ENCODE data around the gene CYP27B1.

CYP27B1 gene, protein sequence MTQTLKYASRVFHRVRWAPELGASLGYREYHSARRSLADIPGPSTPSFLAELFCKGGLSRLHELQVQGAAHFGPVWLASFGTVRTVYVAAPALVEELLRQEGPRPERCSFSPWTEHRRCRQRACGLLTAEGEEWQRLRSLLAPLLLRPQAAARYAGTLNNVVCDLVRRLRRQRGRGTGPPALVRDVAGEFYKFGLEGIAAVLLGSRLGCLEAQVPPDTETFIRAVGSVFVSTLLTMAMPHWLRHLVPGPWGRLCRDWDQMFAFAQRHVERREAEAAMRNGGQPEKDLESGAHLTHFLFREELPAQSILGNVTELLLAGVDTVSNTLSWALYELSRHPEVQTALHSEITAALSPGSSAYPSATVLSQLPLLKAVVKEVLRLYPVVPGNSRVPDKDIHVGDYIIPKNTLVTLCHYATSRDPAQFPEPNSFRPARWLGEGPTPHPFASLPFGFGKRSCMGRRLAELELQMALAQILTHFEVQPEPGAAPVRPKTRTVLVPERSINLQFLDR

DNA sequence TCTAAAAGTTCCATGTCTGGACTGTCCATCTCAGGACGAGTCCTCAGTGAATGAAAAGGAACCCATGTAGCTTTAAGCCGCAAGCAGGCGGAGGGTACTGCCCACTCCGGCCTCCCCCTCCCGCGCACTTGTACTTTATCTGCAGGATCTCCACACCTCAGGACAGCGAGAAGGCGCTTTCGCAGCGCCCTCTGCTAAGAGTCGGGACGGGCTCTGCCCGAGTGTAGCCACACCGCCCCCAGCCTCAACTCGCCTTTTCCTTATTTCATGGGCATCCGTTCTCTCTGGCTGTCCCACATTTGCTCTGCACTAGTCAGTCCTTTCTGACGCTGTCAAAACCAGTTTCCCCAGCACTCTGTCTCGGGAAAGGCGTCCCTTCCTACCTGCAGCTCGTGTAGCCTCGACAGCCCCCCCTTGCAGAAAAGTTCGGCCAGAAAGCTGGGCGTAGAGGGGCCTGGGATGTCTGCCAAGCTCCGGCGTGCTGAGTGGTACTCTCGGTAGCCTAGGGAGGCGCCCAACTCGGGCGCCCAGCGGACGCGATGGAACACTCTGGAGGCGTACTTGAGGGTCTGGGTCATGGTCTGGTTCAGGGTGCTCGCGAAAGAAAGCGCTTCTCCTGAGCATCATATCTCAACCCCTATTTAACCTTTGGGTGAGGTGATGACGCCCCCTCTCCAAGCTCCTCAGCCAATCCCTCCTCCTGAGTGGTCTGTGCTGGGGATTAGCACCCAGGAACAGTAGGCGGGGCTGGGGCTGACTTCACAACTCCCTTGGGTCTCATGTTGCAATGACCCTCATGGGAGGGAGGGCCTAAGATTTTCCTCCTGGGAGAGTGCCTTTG, at the start of gene CYP27B1:
CYP27B1 (minus strand) TSS at position 615 of the 841 bp plus-strand sequence; CDS start at position 578, 37 bp downstream.
- DNase-seq (ENCODE audit: low read depth): no peak

DNA sequence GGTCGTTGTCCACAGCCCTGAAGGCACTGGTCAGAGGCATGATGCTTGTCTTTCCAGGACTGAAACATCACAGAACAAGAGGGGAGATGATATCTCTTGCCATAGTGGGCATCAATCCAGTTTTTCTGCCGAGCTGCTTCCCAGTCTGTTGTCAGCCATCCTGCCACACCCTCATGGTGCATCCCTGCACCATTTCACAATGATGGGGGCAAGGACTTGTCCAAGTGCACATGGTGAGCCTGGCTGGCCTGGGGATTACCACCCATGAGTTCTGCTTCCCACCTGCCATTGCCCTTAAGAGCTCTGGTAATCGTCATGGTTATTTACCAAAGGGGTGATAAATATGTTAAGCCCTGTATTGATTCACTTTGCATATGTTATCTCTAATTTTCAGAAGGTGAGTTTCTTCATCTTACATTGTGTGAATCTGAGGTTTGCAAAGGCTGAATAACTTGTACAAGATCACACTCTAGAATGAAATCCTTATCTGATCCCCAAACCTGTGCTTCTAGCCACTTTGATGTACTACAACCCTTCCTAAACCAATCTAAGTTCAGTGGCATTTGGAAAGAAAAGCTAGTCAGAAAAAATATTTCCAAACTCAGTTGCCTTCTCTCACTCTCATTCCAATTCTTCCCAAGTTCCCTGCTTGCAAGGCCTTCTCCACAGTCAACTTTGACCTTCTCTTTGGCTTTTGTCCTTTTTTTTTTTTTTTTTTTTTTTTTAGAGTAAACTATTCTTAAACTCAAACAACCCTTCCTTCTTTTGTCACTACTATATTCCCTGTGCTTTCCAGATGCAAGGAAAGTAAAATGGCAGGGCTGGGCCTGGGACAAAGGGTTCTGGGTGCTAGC, 49.4 kb upstream of the CYP27B1 start:
- DNase-seq (ENCODE audit: low read depth): no peak

DNA sequence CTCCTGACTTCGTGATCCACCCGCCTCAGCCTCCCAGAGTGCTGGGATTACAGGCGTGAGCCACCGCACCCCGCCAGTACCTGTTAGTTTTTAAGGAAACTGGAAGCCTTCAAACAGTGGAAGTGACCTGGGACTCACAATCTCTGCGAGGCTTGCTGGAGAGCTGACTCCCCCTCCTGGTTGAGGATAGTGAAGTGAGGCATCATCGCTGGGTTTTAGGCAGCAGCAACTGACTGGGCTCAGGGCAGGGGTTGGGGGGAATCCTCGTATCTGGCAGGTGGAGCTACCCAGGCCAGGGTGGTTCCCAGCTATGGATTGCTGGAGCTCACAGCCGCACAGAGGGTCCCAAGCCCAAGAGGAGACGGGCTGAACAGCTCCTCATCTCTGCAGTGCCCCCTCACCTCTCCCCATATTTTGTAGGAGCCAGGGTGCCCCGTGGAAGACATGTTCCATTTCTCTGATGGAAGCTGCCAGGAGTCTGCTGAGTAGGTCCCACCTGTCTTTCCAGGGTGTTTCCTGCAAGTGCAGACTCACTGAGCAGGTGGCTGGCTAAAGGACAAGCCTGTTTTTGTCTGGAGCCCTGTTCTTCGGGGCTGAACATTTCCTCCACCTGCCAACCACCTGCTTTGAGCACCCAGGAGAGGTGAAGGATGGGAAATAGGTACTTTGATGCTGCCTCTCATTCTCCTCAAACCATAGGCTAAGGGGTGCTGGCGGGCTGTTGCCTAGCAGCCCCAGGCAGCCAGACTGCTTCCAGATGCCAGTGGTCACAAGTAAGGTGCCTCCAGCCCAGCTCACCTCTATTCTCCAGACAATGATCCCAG, 48.5 kb upstream of the CYP27B1 start:
- peak; percentile 13 for DNase-seq (ENCODE audit: low read depth)

DNA sequence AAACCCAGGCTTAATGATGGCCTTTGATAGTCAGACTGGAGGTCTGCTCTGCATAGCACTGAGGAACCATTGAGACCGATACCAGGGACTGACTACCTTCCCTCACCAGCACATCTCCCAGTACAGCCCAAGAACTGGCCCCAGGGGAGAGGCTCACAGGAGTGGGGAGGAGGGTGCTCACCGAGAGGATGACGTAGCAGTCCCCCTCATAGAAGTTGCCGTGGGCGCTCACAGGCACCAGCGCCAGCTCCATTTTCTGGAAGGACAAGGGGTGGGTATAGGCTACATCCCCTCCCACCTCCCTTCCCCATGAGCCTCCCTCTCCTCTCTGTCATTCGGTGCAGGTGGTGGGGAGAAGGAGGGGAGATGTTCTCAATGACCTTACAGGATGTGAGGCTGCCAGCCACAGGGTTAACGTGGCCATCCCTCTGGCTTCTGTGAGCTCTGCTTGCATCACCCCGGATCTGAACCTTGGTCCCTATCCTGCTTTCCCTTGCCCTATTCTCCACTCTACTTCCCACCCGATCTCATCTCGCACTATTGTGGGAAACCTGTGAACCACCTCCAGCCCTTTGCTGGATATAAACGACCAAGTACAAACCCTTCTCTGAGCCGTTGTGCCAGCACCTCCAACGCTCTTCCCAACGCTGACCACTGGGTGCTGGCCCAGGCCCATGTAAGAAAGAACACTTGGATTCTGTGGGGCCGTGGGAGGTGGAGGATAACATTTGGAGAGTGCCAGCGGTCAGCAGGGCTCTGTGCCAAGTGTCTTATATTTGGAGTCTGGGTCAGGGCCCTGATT, 47.3 kb upstream of the CYP27B1 start:
- DNase-seq (ENCODE audit: low read depth): no peak

DNA sequence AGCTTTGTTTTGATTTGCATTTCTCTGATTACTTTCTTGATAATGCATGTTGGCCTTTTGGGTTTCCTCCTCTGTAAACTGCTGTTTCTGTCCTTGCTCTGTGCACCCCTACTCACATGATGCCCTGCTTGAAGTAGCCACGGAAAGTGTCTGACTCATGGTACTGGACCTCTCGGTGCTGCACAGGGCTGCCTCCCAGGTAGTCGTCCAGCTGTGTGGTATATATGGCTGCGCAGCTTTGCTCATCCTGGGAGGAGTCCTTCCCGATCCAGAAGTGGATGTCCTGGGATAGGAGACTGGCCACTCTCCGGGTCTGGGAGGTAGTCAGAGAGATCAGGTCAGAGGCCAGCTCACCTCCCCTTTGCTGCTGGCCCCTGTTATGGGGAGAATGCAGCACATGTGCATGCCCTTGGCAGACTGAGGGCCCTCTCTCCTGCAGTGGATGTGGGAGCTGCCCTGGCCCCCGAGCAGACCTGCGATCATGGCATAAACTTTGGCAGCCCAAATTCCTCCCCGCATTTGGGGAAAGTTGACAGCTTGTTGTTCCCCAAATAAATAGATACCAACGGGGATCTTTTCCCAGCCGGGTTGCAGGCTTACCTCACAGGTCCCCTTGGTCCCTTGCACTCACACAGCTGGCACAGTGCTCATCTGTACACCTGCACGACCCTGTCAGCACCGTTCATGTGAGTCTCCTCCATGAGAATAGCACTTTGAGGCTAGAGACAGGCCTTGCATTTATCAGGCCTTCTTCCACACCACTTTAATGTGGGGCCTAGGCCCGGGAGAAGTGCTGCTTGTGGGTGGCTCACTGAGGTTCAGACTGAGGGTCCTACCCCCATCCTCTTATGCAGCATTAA, 46.5 kb upstream of the CYP27B1 start:
- no peak for DNase-seq (ENCODE audit: low read depth)

DNA sequence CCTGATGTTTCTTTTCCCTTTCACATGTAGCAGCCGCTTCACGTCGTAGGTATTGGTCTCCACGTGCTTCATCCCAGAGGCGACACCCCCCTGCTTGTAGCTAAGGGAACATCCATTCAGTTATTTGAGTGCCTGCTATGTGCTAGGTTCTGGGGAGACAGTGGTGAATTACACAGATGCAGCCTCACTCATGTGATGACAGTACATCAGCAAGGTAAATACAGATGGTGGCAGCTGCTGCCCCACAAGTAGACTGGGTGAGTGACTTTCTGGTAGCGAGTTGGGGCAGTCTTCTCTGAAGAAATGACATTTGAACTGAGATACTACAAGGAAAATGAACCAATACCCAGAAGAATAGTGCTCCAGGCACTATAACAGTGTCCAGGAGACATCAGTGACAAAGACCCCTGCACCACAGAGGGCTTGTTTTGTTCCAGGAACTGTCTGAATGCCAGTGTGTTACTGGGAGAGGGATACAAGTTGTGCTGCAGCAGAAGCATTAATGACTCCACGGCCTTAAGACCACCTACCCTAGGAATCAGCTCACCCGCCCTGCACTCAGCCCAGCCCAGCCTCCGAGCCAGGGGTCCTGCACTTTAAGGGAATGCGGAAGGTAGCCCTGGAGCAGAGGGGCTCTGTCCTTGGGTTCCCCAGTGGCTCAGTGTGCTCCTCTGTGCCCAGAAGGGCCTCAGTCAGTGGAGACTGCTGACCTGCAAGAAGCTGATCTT, 44.3 kb upstream of the CYP27B1 start:
- DNase-seq (ENCODE audit: low read depth): no peak

DNA sequence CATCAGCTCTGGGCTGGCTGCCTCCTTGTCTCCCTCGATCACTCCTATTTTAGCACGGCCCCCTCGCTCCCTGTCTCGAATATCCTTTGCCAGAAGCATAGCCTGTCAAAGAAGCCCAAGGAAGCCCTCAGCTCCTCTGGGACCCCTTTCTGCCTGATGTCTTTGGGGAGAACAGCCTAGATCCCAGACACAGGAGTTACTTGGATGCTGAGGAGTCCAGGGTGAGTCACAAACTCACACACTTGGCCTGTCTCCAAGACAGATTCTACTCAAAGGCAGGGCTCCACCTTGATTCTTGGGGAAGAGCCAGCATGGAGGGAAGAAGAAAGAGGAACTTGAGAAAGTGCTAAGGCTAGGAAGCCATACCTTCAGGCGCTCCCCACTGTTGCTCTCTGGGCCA, 43.6 kb upstream of the CYP27B1 start:
- DNase-seq (ENCODE audit: low read depth): no peak

DNA sequence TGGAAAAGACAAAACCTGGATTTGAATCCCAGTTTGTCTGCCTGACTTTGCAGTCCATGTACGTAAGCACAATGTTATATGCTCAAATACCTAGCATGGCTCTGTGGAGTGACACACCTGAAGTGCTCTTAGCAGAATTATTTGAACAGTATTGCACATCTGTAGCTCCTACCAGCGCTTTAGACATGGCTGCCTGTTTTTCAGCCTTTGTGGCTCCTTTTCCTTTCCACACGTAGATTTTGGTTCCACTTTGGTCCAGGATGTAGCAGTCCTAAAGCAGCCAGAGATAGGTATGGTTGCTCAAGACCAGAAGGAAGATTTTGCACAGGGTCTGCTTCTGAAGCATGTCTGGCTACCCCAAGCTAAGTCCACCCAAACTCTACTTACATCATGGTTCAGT, 42.5 kb upstream of the CYP27B1 start:
- no peak for DNase-seq (ENCODE audit: low read depth)

DNA sequence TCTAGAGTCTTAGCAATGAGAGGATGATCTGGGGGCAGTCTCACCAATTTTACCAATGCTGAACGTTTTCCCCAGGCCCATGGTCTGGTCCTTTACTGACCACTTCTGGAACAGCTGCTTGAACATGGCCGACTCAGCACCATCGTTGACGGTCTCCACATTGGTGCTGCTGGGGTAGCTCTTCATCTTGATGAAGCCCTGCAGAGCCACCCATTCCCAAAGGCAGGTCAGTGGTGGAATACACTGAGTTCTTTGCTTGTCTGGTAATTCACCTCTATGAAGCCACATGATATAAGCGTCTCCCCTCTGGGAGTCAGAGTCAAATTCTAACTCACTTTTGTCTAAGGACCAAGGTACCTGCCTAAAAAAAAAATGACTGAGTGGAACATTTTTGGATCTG, 41.5 kb upstream of the CYP27B1 start:
- no peak for DNase-seq (ENCODE audit: low read depth)

DNA sequence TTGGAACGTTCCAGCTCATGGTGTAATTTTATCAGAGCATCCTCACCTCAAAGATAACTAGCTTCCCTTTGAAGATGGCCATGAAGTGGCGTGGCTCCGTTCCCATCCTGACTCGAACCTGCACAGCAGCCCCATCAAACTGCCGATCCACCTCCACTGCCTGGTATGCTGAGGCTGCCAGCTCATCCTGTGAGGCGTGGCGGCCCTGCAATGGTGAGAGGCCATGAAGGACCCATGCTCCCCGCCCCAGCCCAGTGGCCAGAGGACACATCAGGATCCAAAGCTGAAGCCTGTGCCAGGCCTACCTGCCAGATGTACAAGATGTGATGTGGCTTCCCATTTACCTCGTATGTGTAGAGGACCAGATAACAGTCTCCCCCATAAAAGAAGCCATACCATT, 40.4 kb upstream of the CYP27B1 start:
- no peak for DNase-seq (ENCODE audit: low read depth)

DNA sequence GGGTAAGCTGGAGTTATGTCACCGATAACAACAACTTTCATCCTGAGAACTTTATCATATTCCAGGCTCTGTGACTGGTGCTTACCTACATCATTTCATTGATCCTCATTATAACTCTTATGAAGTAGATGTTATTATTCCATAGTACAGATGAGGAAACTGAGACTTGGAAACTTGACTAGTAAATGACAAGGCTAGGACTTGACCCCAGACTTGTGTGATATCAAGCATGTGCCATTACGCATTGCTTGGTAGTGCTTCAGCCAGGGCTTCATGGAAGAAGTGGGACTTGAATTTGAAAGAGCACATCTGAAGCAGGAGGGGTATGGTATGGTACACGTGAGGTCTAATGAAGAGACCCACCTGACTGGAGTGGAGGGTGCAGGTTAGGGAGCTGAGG, 39.8 kb upstream of the CYP27B1 start:
- DNase-seq (ENCODE audit: low read depth): no peak

DNA sequence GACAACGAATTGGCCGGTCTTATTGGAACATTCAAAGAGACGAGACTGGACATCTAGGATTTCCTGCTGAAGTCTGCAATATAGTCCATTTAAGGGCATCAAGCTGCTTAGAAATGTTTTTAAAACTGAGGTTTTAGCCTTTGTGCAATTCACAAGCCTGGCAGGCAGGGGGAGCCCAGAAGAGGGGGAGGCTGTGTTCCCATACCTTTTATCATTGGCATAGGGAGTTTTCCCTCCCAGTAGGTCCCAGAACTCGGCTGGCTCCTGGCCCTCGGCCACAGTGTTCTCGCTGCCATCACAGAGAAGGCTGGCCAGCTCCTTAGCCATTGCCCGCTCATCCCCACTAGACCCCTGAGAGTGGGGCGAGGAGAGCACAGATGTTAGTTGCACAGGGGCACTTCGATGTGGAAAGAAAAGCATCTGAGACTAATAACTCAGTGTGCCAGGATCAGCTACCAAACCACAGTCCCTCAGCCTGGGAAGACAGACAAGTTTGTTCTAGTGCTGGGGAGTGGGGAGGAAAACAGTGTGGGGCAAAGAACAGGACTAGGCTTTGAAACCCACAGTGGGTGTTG, 36.5 kb upstream of the CYP27B1 start:
- peak; percentile 8 for DNase-seq (ENCODE audit: low read depth)

DNA sequence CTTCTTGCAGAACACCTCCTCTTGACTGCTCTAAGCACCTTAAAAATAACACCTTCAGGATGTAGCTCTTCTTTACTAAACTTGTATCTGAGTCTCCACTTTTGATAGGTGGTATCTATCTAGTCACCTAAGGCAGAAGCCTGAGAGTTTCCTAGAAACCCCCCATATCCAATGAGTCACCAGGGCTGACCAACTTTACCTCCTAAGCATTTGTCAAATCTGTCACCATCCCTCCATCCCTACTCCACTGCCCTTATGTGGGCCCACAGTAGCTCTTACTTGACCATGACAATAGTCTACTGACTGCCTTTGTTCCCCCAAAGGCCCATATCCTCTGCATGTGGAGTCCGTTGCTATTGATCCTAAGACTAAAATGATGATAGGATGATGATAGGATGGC, 35.7 kb upstream of the CYP27B1 start:
- no peak for DNase-seq (ENCODE audit: low read depth)

DNA sequence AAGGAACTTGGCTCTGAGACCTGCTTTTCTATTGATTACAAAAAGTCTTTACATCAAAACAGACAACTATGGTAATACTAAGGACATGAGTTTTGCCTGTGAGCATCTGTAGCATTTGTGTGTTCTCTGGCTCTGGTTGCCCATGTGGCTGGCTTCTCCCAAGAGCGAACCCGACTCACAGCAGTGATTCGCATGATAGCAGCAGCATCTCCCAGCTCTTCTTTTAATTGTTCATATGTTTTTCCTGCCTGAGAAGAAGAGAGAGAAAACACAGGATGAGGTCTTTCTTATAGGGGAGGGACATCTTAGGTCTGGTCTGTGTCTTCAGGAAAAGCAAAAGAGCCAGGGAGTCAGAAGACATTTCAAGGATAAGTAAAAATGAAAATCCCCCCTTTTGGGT, 34.1 kb upstream of the CYP27B1 start:
- no peak for DNase-seq (ENCODE audit: low read depth)

DNA sequence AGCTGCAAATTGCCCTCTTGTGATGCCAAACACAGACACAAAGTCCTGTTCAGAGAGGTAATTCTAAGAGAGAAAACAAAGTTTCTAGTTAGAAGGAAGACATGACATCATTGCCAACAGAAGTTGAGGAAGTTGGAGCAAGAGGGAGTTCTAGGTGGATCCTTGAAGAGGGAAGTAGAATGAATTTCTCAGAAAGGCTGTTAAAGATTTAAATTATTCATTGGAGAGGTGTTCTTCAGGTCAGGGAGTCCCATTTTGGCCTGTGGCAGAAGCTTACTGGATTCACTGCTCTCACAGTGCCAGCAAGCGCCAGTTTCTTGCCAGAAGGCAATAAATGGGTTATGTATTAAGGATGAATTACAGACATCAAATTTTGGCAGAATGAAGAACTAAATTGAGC, 31.1 kb upstream of the CYP27B1 start:
- DNase-seq (ENCODE audit: low read depth): no peak

DNA sequence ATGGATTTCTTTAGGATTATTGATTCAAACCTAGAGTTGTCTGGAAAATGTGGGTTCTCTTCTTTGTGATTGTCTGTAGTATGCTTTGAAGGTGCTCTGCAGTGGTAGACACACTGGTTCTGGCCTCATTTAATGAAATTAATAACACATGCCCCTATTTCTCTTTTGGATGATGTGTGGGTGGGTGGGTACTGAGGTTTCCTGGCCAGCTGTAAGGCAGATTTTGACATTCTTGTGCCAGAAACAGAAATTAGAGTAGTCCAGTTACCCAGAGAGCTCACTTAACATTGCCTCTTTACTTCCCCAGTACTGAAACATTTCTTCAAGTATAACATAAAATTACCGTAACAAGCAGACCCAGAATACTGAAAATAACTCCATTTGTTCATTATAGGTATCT, 30.1 kb upstream of the CYP27B1 start:
- DNase-seq (ENCODE audit: low read depth): no peak

DNA sequence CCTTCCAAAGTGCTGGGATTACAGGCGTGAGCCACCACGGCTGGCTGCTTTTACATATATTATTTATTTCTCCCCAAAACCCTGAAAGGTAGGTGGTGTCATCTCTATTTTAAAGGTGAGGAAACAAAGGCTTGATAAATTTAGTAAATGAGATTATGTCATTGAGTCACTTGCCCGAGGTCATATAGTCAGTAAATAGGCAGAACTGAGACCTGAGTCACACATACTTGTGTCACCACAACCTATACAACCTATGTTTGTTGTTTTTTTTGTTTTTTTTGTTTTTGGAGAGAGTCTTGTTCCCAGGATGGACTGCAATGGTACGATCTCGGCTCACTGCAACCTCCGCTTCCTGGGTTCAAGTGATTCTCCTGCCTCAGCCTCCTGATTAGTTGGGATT, 28.5 kb upstream of the CYP27B1 start:
- DNase-seq (ENCODE audit: low read depth): no peak

DNA sequence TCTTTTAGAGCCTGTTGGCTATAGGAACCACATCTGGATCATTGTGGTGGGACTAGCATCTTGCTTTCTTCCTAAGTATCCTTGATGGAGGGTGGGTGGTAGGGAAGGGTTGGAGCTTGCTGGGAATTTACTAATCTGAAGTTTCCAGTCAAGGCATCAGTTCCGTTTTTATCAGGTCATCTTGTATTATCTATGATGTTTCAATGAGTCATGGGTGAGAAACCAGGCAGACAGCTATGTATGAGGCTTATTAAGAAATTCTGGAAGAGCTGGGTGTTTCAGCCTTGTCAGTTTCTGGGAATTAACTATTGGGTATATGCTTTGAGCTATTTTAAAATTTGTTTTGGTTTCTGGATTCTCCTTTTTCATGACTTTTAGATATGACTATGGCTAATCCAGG, 27.0 kb upstream of the CYP27B1 start:
- no peak for DNase-seq (ENCODE audit: low read depth)

Data from stimulated activated CD8-positive, alpha-beta memory T cell treated with anti-CD3 and anti-CD28 coated beads, Interleukin-15, amount 100 ng/mL, for 1 hour (primary cell).